Calu3 (cell line): ENCODE data around the gene CD248. TPM values are rescaled to one million over a fixed set of nuclear protein-coding genes. Genes with fewer than 3 reads are reported as not detected.

Experiments used
- BruUV-seq: library from RNA; stranded (reverse); fragments of 400-500 nt; replicated peaks from 2 replicates; lab custom pipeline; 2021; lab: Mats Ljungman, UMichigan
- CTCF ChIA-PET: fragments of 300-600 bp; sonication (Branson Sonifier 250); formaldehyde crosslinking; loops from one replicate; lab custom pipeline; 2022; ENCODE audit warnings: antibody characterized with exemption; lab: Charles Lee
- DNase-seq: peaks from one replicate; pipeline ENCODE4 v3.0.0; 2022
- H3K27ac Mint-ChIP-seq: one replicate; pipeline ENCODE4 v1.8.0; 2022; ENCODE audit warnings: mixed read lengths; ENCODE audit not compliant: unreplicated experiment
- H3K27me3 Mint-ChIP-seq: one replicate; pipeline ENCODE4 v1.8.0; 2022; ENCODE audit warnings: mixed read lengths; ENCODE audit not compliant: unreplicated experiment
- H3K36me3 Mint-ChIP-seq: one replicate; pipeline ENCODE4 v1.8.0; 2022; ENCODE audit warnings: mild to moderate bottlenecking, moderate library complexity, mixed read lengths; ENCODE audit not compliant: insufficient read depth, unreplicated experiment
- H3K4me1 Mint-ChIP-seq: one replicate; pipeline ENCODE4 v1.8.0; 2022; ENCODE audit warnings: mild to moderate bottlenecking, low read depth, mixed read lengths; ENCODE audit not compliant: unreplicated experiment
- H3K4me3 Mint-ChIP-seq: one replicate; pipeline ENCODE4 v1.8.0; 2022; ENCODE audit warnings: mild to moderate bottlenecking, low read depth, moderate library complexity, mixed read lengths; ENCODE audit not compliant: unreplicated experiment
- H3K9me3 Mint-ChIP-seq: one replicate; pipeline ENCODE4 v1.8.0; 2022; ENCODE audit warnings: low read depth, mixed read lengths; ENCODE audit not compliant: unreplicated experiment
- intact Hi-C: fragments of 100-400 bp; cut with micrococcal nuclease; formaldehyde crosslinking; loops from one replicate; pipeline ENCODE4 v1.10.0; 2022; ENCODE audit not compliant: unreplicated experiment
- total RNA-seq: library from RNA; stranded (reverse); gene quantifications from 2 replicates; pipeline ENCODE4 v1.2.3, GENCODE V29; 2022
- TF ChIP-seq, protein P1 (sequence below): fragments of 200-600 bp; IDR thresholded peaks from one replicate; pipeline ENCODE4 v1.8.0; 2022; ENCODE audit warnings: antibody characterized with exemption; ENCODE audit not compliant: unreplicated experiment

CD248 gene
- total RNA-seq, 1 experiment from 2014 or later = not detected

DNA sequence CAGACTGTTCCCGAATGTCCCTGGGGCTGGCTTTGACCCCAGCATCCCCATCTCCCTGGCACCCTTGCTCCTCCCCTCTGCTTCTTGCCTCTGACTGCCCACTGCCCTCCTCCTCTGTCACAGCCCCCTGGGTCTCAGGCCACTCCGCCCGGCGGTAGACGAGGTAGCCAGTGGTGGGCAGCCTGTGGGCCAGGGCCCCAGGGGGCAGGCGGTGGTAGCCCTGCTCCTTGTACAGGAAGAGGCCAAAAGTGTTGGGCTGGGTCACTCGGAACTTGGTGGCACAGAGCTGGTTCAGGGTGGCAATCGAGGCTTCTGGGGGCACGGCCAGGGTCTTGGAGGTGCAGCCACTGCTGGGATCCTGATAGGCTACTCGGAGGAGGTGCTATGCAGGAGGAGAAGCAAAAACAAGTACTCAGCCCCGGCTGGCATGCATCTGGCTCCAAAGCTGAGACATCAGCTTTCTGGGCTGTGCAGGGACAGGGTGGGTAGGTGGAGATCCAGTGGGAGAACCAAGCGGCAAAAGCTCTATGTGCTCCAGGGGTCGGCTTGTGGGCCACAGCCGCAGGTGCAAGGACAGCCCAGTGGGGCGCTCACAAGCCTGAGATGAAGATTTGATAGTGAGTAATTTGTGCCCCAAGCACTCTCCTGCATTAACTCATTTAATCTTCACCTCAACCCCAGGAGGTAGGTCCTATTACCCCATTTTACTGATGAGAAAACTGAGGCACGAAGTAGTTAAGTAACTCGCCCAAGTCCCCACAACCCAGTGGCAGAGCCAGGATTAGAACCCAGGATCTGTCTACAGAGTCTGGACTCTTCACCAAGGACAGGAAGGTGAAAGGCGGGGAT, 15.8 kb upstream of the CD248 start:
- BruUV-seq = no TSS peak
- CTCF ChIA-PET = no interaction called here
- Mint-ChIP-seq H3K36me3 (peaks cover 38% of the 10 kb centered on the region), H3K4me3 (no peak overlapping the region), H3K27ac (no peak overlapping the region), H3K9me3 (no peaks in the 10 kb centered on the region), H3K27me3 (no peaks in the 10 kb centered on the region), H3K4me1 (peaks cover 31% of the 10 kb centered on the region)
- intact Hi-C loops = no loop called here
- TF ChIP-seq, protein P1, sequence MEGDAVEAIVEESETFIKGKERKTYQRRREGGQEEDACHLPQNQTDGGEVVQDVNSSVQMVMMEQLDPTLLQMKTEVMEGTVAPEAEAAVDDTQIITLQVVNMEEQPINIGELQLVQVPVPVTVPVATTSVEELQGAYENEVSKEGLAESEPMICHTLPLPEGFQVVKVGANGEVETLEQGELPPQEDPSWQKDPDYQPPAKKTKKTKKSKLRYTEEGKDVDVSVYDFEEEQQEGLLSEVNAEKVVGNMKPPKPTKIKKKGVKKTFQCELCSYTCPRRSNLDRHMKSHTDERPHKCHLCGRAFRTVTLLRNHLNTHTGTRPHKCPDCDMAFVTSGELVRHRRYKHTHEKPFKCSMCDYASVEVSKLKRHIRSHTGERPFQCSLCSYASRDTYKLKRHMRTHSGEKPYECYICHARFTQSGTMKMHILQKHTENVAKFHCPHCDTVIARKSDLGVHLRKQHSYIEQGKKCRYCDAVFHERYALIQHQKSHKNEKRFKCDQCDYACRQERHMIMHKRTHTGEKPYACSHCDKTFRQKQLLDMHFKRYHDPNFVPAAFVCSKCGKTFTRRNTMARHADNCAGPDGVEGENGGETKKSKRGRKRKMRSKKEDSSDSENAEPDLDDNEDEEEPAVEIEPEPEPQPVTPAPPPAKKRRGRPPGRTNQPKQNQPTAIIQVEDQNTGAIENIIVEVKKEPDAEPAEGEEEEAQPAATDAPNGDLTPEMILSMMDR = no peak
- DNase-seq = no peak

DNA sequence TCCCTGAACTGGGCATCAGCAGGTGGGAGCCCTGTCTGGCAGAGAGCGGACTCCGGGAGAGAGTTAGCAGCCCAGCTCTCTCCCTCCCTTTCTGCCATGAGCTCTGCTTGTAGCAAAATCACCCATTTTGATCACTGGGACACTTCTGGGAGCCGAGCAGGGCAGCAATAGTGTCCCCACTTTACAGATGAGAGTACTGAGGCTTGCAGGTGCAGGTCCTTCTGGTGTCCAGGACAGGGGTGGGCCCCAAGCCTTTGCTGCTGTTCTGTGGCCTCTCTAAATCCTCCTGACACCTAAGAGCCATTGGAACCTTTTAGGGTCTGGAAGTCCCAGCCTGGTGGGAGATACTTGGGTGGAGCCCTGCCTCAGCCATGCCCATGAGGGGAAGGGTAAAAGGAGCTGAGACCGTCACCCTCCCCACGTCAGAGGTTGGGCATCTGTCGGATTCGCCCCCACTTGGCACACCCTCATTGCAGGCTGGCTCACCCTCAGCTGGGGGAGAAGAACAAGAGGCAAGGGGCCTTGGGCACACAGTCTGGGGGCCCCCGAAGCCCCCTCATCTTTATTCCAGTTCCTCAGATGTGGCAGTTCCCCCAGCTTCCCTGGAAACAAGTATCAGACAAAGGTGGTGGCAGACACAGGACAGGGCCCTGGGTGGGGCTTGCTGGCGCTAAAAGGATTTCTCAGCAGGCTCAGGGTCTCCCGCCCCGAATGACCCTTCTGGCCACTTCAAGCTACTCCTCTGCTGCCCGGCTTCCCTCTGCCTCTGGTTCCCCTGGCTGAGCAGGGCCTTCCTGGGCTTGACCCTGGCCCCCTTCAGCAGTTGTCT, 14.9 kb upstream of the CD248 start:
- peaks cover 38% of the 10 kb centered on the region for H3K36me3 Mint-ChIP-seq
- H3K4me3 Mint-ChIP-seq = no peak overlapping the region
- intact Hi-C loops = no loop called here
- TF ChIP-seq, protein P1 = no peak
- H3K9me3 Mint-ChIP-seq = no peaks in the 10 kb centered on the region
- no peak for DNase-seq
- no peaks in the 10 kb centered on the region for H3K27me3 Mint-ChIP-seq
- H3K4me1 Mint-ChIP-seq = peaks cover 30% of the 10 kb centered on the region
- H3K27ac Mint-ChIP-seq = no peak overlapping the region
- BruUV-seq = no TSS peak
- CTCF ChIA-PET = interaction anchor here (2.1 kb wide), 1 partner anchor 19 kb away, joined by 5 read pairs; no protein-coding TSS in a partner anchor

DNA sequence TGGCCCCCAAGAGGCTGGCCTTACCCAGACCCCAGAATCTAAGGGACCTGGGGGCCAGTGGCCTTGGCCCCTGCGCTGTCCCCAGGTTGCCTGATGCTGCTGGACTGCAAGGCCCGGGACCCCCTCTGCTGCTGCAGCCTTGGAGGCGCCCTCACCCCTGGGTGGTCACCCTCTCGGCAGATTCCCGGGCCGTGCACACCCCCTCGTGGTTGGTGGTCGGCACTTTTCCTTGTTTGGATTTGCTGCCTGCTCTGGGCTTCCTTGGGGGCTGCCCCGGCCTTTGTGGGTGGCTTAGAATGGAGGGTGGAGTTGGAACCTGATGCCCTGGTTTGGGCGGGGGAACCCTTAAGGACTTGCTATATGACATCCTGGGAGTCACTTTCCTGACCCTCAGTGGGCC, 14.1 kb upstream of the CD248 start:
- no TSS peak for BruUV-seq
- Mint-ChIP-seq H3K27ac (no peak overlapping the region), H3K4me3 (no peak overlapping the region), H3K27me3 (no peaks in the 10 kb centered on the region), H3K36me3 (peaks cover 30% of the 10 kb centered on the region), H3K9me3 (no peaks in the 10 kb centered on the region), H3K4me1 (peaks cover 26% of the 10 kb centered on the region)
- TF ChIP-seq, protein P1 = no peak
- intact Hi-C loops = no loop called here
- CTCF ChIA-PET = interaction anchor here (2.1 kb wide), 1 partner anchor 18 kb away, joined by 5 read pairs; no protein-coding TSS in a partner anchor
- DNase-seq = no peak

DNA sequence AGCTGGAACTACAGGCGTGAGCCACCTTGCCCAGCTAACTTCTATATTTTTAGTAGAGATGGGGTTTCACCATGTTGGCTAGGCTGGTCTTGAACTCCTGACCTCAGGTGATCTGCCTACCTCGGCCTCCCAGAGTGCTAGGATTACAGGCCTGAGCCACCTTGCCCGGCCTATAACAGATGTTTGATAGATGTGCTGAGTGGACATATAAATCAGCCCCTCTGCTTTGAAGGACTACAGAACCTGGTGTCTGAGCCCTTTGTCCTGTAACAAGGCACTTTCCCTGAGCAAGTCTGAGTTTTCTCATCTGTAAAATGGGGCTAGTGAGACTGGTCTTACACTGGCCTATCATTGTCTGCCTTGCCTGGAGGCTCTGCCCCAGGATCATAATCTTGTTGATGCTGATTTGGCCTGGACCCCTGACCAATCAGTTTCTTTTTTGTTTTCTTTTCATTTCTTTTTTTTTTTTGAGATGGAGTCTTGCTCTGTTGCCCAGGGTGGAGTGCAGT, 12.4 kb upstream of the CD248 start:
- Mint-ChIP-seq H3K36me3 (peaks cover 20% of the 10 kb centered on the region), H3K4me1 (peaks cover 18% of the 10 kb centered on the region), H3K9me3 (no peaks in the 10 kb centered on the region), H3K4me3 (no peak overlapping the region), H3K27ac (no peak overlapping the region), H3K27me3 (no peaks in the 10 kb centered on the region)
- CTCF ChIA-PET = interaction anchor here (1.0 to 2.1 kb wide), 2 partner anchors 17 kb away, joined by 5 to 7 read pairs; no protein-coding TSS in a partner anchor
- no peak for DNase-seq
- intact Hi-C loops = no loop called here
- BruUV-seq = no TSS peak
- TF ChIP-seq, protein P1 = no peak
